LoVo (cell line): ENCODE data around the gene PNCK.

Experiments
- DNase-seq: peaks from one replicate; pipeline ENCODE4 v3.0.0-alpha.2; 2016; ENCODE audit warnings: low spot score

The PNCK gene

GRCh38 chrX:153626863-153627674 is 46.5 kb downstream of the PNCK start:
- no peak for DNase-seq

DNA sequence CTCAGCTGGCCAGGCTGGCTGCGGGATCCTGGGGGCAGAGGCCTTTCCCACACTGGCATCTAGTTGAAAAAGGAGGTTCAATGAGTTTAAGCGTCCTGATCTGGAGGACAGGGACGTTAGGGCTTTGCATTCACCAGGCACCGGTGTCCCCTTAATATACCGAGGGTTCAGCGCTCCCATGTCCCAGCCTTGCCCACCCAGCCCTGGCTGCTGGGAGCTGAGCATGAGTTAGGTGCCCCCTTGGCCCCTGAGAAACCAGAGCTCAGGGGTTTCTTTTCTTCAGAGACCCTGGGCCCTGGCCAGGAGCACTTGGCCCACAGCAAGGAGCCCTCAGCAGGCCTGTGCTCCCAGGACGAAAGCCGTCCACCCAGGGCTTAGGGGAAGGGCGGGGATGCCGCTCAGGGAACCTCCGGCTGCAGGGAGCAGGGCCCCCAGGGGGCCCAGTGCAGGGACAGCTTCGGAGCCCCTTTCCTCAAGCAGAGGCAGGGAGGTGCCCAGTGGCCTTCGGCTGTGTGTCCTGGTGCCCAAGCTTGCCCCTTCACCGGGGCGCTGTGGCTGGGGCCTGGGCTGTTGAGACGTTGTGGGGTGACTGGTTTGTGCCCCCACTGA is 47.5 kb downstream of the PNCK start:
- DNase-seq: no peak

GRCh38 chrX:153625271-153626024 is 48.2 kb downstream of the PNCK start:
- no peak for DNase-seq

GRCh38 chrX:153624196-153625091 is 49.2 kb downstream of the PNCK start:
- DNase-seq: no peak

- DNase-seq: no peak
These were observed 50.1 kb downstream of the PNCK start for GRCh38 chrX:153623310-153624029.

DNA sequence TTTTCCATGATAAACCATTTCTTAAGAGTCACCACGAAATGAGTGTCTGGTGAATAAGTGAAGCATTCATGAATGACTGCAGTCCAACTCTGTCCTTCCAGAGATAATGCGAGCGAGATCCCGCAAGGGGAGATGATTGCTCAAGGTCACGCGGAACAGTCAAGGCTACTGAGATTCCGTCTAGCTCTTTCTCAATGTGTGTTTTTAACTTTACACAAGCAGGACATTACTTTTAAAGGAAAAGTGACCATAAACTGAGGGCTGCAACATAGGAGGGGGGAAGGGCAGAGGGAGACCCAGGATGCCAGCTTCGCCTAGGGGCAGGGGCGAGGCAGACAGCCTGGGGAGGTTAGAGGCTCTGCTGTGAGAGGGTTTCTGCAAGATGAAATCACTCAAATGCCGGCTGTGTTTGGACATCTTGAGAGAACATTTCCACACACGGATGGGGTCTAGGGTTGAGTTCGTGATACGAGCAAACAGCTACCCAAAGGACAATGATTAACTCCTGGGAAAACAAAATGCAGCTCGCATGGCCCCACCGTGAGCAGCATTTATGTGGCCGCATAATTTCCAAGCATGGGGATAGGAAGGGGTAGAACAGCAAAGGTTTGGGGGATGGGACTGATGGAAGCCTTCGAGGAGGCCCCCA is 50.8 kb downstream of the PNCK start:
- no peak for DNase-seq

DNA sequence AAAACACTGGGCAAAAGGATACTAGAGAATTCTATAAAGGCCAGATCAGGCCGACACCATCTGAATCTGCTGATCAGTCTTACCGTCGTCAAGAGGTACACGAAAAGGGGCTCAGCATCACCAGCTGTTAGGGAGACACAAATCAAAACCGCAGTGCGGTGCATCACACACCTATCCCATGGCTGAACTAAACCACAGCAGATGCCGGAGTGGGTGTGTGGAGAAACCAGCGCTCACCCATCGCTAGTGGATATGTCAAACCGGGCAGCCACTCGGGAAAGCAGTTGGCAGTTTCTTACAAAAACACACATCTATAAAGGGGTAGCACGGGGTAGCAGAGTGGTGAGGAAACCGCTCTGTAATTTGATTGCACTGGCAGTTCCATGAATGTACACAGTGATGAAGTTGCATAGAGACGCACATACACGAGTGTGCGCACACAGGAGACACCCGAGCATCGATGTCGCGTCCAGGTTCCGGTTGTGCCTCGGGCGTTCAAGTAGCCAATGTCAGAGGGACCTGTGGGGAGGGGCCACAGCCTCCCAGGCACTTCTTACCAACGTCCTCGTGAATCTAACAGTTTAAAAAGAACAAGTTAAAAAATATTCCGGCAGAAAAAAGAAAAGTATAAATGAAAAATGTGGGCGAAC is 51.5 kb downstream of the PNCK start:
- no peak for DNase-seq

GRCh38 chrX:153620576-153620975 is 53.0 kb downstream of the PNCK start:
- no peak for DNase-seq
